Endothelial cell of umbilical vein (primary cell): ENCODE measurements around the gene ZFP36.
A peak's percentile ranks its signal among the peaks of the same experiment; 100 is the strongest.

ENCODE experiments used
- CTCF ChIP-seq, 2 donors: IDR thresholded peaks; 1 replicate in 1 of 2; 2 replicates in 1 of 2; pipeline ENCODE4 v1.5.1; 2011; ENCODE audit warnings: low read length in 2 of 2, mild to moderate bottlenecking in 2 of 2, moderate library complexity in 2 of 2, control low read depth in 1 of 2, inconsistent platforms in 1 of 2, low read depth in 1 of 2; ENCODE audit not compliant: insufficient read depth in 1 of 2; ENCODE audit errors: extremely low read depth in 1 of 2
- EZH2 ChIP-seq: IDR thresholded peaks from 2 replicates; pipeline ENCODE4 v1.6.1; 2012; ENCODE audit warnings: borderline replicate concordance, low read depth, mild to moderate bottlenecking, moderate library complexity, low read length, inconsistent platforms; ENCODE audit not compliant: severe bottlenecking
- FOS ChIP-seq: IDR thresholded peaks from 2 replicates; pipeline ENCODE4 v1.6.1; 2011; ENCODE audit warnings: mild to moderate bottlenecking, low read length, moderate library complexity, borderline replicate concordance; ENCODE audit not compliant: insufficient read depth
- MAX ChIP-seq: IDR thresholded peaks from 2 replicates; pipeline ENCODE4 v1.6.1; 2011; ENCODE audit not compliant: insufficient read depth, insufficient read length
- MYC ChIP-seq: IDR thresholded peaks from one replicate; pipeline ENCODE4 v1.6.1; 2011; ENCODE audit warnings: mild to moderate bottlenecking, low read depth, low read length
- POLR2A ChIP-seq: IDR thresholded peaks from 2 replicates; pipeline ENCODE4 v1.6.1; 2012; ENCODE audit warnings: low read depth, mild to moderate bottlenecking, control low read depth, low read length
- POLR2AphosphoS5 ChIP-seq: IDR thresholded peaks from 2 replicates; pipeline ENCODE4 v1.6.1; 2012; ENCODE audit warnings: low read depth, mild to moderate bottlenecking, control low read depth, low read length, moderate library complexity; ENCODE audit not compliant: insufficient read depth

GRCh38 chr19:39403331-39404312, 3.0 kb upstream of the ZFP36 start:
- TF ChIP-seq EZH2 (no peak), CTCF (IDR thresholded peaks at IDR 0.05; ENCODE audit: extremely low read depth in 1 of 2, insufficient read depth in 1 of 2, low read depth in 1 of 2, low read length in 2 of 2) (no peak), POLR2AphosphoS5 (peak; percentile 92), FOS (peak; percentile 91), POLR2A (peak; percentile 15), MYC (no peak), MAX (no peak)
